Neural progenitor cell (in vitro differentiated cells): ENCODE measurements around the gene RSPO3.

Experiments used
- CTCF ChIP-seq: fragments of 200-600 bp; sonication (generic); IDR thresholded peaks from 2 replicates; pipeline ENCODE4 v1.5.1; 2017; ENCODE audit warnings: antibody characterized with exemption, mild to moderate bottlenecking
- EZH2 ChIP-seq: fragments of 200-600 bp; sonication (generic); IDR thresholded peaks from 2 replicates; pipeline ENCODE4 v1.6.1; 2017; ENCODE audit warnings: antibody characterized with exemption, mild to moderate bottlenecking, moderate library complexity
- EZH2phosphoT487 ChIP-seq: fragments of 200-600 bp; sonication (generic); IDR thresholded peaks from 2 replicates; pipeline ENCODE4 v1.6.1; 2017; ENCODE audit warnings: antibody characterized with exemption

- TF ChIP-seq EZH2 (no peak), CTCF (peak; percentile 85), EZH2phosphoT487 (no peak)
Observed at GRCh38 chr6:127186889-127187288, 68.4 kb downstream of the RSPO3 start.
